Medulla oblongata (tissue), 1 donor: Measurements from ENCODE around the gene TSPAN4.

Experiments used
- DNase-seq: peaks from one replicate; pipeline ENCODE4 v3.0.0-alpha.2; 2015; ENCODE audit errors: extremely low spot score

The TSPAN4 gene

DNA sequence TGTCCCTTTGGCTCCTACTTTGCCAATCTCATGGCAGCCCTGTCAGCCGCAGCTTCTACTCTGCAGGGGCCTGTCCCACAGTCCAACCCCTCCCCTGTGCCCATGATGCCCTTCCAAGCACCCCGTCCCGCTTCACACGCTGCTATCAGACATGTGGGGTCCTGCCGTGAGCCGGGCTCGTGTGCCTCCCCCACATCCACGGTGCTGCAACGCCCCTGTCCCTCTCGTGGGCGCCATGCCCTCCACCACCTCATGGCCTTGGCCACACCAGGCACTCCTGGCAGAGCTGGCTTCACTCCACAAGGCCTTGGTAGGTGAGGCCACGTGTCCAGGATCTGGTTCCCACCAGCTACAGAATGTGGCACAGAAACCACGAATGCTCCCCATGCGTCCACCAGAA is 44.9 kb downstream of the TSPAN4 start:
- DNase-seq = no peak

GRCh38 chr11:888310-889212 is 45.9 kb downstream of the TSPAN4 start:
- DNase-seq = no peak

DNA sequence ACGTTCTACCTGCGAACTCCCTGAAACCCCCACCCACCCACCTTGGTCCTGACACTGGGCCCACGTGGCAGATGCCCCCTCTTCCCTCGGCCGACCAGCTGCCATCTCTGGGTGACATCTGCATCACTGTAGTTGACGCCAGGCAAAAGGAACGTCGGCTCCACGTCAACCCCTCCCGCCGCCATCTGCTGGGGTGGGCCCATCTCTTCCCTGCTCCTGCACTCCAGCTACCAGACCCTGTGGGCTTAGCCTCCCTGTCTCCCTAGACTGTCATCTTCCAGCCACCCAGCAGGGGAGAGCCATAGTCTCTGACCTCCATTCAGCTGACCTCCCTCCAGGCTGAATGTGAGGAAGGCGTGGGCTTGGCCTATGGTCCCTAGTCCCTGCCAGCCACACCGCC is 46.6 kb downstream of the TSPAN4 start:
- no peak for DNase-seq

DNA sequence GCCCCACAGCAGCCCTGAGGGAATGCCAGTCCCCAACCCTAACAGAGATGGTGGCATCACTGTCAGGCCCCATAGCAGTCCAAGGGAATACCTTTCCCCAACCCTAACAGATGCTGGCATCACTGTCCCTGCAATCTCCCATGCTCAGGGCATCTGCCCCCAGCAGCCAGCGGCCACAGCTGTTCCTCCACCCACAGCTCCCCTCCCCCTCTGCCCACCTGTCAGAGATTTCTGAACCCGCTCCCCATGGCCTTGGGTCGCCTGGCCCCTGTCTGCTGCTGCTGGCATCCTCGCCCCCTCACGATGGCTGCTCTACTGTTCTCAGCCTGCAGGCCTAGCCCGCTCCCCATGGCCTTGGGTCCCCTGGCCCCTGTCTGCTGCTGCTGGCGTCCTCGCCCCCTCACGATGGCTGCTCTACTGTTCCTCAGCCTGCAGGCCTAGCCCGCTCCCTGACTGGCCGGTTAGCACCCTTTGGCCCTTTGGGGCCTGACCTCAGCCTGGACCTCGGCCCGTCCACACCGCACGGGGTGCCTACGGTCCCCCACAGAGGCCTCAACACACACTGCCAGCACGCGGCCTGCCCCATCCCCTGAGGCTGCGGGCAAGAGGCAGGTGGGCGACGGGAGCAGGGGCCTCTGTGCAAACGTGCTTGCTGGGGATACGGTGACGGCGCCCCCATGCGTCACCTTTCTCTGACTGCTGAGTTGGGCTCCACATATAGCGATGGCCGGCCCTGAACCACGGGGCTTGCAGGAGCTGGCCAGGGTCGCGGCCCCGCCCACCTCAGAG is 47.2 kb downstream of the TSPAN4 start:
- DNase-seq = no peak

DNA sequence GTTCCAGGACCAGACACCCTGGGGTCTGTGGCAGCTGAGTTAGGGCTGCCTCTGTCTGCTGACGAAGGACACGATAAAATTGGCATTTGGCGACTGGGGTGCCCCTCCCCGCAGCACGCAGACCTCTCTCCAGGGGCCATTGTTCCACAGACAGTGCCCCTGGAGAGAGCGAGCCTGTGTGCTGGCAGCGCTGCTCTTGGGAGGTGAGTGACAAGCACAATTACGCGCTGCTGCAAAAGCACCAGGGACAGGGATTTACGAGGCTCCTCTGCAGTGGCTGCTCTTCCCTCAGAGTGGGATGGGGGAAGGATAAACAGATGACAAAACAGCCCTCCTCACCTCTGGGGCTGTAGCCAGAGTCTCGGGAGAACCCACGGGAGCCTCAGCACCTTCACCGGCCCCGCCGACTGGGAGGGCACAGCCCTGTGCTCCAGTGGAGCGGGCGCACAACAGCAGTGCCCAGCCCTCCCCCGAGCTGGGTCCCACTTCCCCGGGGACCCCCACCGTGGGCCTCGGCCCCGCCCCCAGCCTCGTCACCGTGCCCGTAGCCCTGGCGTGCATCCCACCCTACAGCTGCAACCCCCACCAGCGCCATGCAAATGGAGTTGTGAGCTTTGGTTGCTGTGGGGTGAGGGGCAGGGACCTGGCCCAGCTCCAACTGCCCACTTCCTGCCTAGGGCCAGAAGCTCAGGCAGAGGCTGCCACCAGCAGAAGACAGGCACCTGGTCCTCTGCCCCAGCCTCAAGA is 48.3 kb downstream of the TSPAN4 start:
- DNase-seq = no peak

- no peak for DNase-seq
These were observed 50.5 kb downstream of the TSPAN4 start for GRCh38 chr11:893008-893654.

- DNase-seq = no peak
These were observed 52.0 kb downstream of the TSPAN4 start for GRCh38 chr11:894575-895201.

DNA sequence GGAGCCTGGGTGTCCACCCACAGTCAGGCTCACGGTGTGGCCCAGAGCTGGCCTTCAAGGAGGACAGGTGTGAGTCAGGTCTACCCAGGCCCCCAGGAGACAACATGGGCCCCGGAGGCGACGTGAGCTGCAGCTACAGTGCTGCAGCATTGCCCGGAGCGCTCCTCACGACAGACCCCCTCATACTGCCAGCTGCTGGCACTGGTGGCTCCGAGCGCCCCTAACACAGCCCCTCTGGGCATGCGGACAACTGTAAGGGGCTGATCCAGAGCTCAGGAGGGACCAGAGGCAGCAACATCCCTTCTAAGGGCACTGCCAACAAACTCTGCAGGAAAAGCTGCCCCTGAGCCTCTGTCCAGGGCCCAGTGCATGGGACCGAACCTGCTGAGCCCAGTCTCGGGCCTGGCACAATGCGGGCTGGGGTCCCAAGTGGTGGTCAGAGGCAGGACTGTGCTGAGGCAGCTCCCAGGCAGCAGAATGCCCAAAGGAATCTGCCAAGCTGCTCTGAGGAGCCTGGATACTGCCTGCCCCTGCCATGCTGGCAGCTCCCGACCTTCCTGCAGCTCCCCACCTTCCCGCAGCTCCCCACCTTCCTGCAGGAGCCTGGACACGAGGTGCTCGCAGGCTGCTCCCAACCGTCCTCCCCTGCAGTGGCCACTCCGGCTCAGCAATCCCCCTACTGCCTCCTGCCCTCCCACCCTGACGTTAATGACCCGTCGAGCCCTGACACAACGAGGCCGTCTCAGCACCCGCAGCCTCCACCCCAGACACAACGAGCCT is 52.9 kb downstream of the TSPAN4 start:
- DNase-seq = no peak

- no peak for DNase-seq
These were observed 54.8 kb downstream of the TSPAN4 start for GRCh38 chr11:897253-898142.

- DNase-seq = peak; percentile 8
These were observed 55.5 kb downstream of the TSPAN4 start for GRCh38 chr11:898143-898511.

GRCh38 chr11:898540-899190 is 56.0 kb downstream of the TSPAN4 start:
- DNase-seq = peak; percentile 16

DNA sequence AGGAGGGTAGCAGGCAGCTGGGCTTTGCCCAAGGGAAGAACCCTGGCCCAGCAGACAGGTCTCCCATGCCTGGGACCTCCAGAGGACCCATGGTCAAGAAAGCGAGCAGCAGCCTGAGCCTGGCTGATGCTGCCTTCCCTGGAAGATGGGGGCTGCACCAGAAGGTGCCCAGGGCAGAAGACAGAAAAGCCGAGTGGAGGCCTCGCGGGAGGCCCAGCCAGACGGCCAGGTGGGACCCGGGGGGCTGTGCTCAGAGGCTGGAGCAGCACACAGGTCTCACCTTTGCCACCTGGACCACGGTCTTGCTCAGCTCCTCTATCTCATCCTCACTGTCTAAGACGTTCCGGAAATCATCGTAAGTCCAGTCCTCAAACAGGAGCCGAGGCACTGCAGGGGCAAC is 57.1 kb downstream of the TSPAN4 start:
- no peak for DNase-seq

DNA sequence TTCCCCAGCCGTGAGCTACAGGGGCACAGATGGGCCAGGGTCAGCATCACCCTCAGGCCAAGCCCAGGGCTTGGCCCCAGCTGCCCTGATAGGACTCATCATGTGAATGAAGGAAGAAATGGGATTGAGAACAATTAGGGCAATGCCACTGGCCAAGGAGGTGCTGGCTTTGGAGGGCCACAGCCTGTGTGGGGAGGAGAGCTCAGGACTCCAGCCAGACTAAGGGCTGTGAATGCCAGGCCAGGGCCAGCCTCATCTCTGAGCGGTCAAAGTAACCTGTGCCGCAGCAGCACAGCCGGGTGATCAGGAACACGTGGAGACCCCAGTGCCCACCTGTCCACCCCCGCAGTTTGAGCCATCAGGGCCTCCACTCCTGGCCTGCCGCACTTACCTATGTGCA is 57.9 kb downstream of the TSPAN4 start:
- DNase-seq = no peak

GRCh38 chr11:901452-902061 is 58.9 kb downstream of the TSPAN4 start:
- no peak for DNase-seq

GRCh38 chr11:904380-904779 is 61.7 kb downstream of the TSPAN4 start:
- DNase-seq = no peak

- DNase-seq = no peak
These were observed 63.3 kb downstream of the TSPAN4 start for GRCh38 chr11:905952-906351.

- no peak for DNase-seq
These were observed 65.0 kb downstream of the TSPAN4 start for GRCh38 chr11:907668-908067.

DNA sequence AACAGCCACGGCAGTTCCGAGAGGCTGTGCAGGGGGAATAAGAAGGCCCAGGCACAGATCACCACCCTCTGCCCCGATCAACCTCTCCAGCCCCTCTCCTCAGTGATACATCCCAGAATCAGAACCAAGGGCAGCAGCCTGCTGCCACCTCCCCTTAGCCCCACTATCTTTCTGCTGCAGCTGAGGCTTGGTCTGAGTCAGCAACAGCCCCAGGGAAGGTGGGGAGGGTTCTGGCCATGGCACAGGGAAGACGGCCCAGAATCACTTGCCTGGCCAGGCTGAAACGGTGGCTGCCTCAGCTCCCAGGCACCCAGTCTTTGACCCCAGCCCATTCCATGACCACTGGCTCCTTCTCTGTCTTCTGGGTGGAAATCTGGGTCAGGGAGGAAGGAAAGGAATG is 65.6 kb downstream of the TSPAN4 start:
- DNase-seq = no peak

DNA sequence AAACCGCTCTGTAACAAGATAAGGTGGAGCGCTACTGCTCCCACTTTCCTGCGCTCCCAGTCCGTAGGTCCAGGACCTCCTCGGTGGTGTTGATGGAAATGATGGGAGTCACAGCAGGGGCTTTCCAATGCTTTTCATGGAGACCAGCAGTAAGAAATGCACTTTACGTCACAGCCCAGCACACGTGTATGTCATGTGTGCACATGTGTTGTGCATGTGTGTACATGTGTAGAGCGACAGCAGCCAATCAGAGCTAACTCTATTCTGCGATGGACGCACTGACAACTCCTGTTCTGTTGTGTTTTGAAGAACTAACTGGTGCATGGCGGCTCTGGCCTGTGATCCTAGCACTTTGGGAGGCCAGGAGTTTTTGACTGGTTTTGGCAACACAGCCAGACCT is 66.8 kb downstream of the TSPAN4 start:
- DNase-seq = no peak
